ENCODE data around the gene RCBTB2.

DNA sequence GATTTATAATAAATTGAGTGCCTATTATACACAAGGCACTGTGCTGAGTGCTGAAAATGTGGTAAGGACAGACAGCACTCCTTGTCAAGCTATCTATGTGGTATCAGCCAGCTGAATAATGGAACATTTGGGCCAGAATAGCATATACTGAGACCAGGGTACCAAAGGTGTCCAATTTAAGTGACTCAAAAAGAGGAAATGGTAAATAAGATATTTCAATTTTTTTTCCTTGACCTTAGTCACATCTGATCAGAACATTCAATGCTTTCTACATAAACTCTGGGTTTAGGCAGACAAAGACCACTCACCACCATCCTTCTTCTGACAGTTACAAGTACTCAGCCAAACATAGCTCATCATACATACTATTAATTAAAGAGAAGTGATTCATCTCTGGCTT is 43.2 kb downstream of the RCBTB2 start:
- TF ChIP-seq, protein P1, sequence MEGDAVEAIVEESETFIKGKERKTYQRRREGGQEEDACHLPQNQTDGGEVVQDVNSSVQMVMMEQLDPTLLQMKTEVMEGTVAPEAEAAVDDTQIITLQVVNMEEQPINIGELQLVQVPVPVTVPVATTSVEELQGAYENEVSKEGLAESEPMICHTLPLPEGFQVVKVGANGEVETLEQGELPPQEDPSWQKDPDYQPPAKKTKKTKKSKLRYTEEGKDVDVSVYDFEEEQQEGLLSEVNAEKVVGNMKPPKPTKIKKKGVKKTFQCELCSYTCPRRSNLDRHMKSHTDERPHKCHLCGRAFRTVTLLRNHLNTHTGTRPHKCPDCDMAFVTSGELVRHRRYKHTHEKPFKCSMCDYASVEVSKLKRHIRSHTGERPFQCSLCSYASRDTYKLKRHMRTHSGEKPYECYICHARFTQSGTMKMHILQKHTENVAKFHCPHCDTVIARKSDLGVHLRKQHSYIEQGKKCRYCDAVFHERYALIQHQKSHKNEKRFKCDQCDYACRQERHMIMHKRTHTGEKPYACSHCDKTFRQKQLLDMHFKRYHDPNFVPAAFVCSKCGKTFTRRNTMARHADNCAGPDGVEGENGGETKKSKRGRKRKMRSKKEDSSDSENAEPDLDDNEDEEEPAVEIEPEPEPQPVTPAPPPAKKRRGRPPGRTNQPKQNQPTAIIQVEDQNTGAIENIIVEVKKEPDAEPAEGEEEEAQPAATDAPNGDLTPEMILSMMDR (IDR thresholded peaks at IDR 0.05) = no peak
- TF ChIP-seq EZH2 (IDR thresholded peaks at IDR 0.05) = no peak
- TF ChIP-seq EZH2phosphoT487 (IDR thresholded peaks at IDR 0.05) = no peak

Data from neural progenitor cell (in vitro differentiated cells).